Tibial artery (tissue), 4 donors: Measurements from ENCODE around the gene RNF31.
A peak's percentile ranks its signal among the peaks of the same experiment; 100 is the strongest.

Experiments
- DNase-seq, 2 donors: peaks; one replicate each; pipeline ENCODE4 v3.0.0-alpha.2; 2019
- H3K27ac ChIP-seq, 2 donors: fragments of 200-600 bp; sonication (generic) in 1 of 2; 1 replicate in 1 of 2; 2 replicates in 1 of 2; pipeline ENCODE4 v1.5.1; 2018 to 2019; ENCODE audit warnings: mild to moderate bottlenecking in 1 of 2
- H3K27me3 ChIP-seq, 2 donors: fragments of 200-600 bp; sonication (generic) in 1 of 2; one replicate each; pipeline versions ENCODE4 v1.5.1 to v1.6.0; 2016 to 2019
- H3K36me3 ChIP-seq, 3 donors: fragments of 200-600 bp; sonication (generic) in 2 of 3; one replicate each; pipeline ENCODE4 v1.5.1; 2016 to 2019; ENCODE audit warnings: mild to moderate bottlenecking in 2 of 3
- H3K4me1 ChIP-seq, 4 donors: fragments of 200-600 bp; sonication (generic) in 2 of 4; 1 replicate in 3 of 4; 2 replicates in 1 of 4; pipeline ENCODE4 v1.5.1; 2016 to 2019
- H3K4me3 ChIP-seq, 2 donors: fragments of 200-600 bp; sonication (generic) in 1 of 2; 1 replicate in 1 of 2; 2 replicates in 1 of 2; pipeline ENCODE4 v1.5.1; 2018 to 2019; ENCODE audit warnings: mild to moderate bottlenecking in 2 of 2
- H3K9me3 ChIP-seq, 3 donors: fragments of 200-600 bp; sonication (generic) in 1 of 3; one replicate each; pipeline ENCODE4 v1.5.1; 2016 to 2019
- intact Hi-C: fragments of 100-400 bp; cut with DNase I; formaldehyde crosslinking; loops from one replicate; pipeline ENCODE4 v1.15.0; 2023; ENCODE audit warnings: low total_unique reads
- TF ChIP-seq, protein P1 (sequence below), 2 experiments: fragments of 200-600 bp in 1 of 2; fragments of 450-650 bp in 1 of 2; IDR thresholded peaks; one replicate each; pipeline ENCODE4 v1.5.1; 2017 to 2019; ENCODE audit warnings: antibody characterized with exemption in 2 of 2, mild to moderate bottlenecking in 1 of 2, moderate library complexity in 1 of 2

RNF31 gene

DNA sequence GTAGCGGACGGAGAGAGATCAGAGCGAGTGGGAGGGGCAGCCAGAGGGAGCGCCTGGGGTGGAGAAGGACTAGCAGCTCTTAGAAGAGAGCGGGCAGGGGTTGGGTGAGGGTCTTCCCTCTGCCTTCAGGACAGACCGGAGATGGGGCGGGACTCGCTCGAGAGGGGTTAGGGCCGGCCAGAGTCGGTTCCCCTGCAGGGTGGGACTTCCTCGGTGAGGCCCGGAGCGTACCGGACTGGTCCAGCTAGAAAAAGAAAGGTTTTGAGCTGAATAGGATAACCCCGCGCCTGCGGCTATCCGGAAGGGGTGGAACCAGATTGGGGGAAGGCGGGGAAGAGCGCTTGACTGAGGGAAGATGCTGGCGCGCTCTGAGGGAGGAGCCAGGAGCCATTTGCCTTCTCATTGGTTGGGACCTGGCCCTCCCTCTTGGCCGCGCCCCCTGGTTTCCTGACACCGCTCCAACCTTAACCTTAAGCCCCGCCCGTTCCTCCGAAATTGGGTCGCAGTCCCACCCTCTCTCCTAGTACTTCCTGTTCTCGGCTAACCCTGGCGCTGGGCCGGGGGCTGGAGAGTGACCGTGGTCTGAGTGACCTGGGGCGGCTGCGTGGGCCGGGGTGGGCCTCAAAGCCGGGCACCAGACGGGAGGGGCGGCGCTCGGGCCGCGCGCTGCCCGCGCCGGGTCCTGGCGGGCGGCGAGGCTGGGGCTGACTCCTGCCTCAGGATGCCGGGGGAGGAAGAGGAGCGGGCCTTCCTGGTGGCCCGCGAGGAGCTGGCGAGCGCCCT lies at the start of gene RNF31:
TSS of gene RNF31 (plus strand) at position 521 of the 783 bp plus-strand sequence. CDS start at position 722, 201 bp downstream.
- Histone ChIP-seq H3K4me1 (peaks cover 12 to 33% (median 25%) of the 10 kb centered on the region in 4 donors), H3K27ac (peak within 1 kb of the TSS; percentile 86 to 87), H3K36me3 (peaks cover 29 to 37% (median 35%) of the 10 kb centered on the region in 3 donors), H3K27me3 (no peaks in the 10 kb centered on the region), H3K4me3 (peak within 1 kb of the TSS; percentile 79 to 92), H3K9me3 (no peaks in the 10 kb centered on the region)
- peak; percentile 99 for DNase-seq
- TF ChIP-seq, protein P1, sequence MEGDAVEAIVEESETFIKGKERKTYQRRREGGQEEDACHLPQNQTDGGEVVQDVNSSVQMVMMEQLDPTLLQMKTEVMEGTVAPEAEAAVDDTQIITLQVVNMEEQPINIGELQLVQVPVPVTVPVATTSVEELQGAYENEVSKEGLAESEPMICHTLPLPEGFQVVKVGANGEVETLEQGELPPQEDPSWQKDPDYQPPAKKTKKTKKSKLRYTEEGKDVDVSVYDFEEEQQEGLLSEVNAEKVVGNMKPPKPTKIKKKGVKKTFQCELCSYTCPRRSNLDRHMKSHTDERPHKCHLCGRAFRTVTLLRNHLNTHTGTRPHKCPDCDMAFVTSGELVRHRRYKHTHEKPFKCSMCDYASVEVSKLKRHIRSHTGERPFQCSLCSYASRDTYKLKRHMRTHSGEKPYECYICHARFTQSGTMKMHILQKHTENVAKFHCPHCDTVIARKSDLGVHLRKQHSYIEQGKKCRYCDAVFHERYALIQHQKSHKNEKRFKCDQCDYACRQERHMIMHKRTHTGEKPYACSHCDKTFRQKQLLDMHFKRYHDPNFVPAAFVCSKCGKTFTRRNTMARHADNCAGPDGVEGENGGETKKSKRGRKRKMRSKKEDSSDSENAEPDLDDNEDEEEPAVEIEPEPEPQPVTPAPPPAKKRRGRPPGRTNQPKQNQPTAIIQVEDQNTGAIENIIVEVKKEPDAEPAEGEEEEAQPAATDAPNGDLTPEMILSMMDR (IDR thresholded peaks at IDR 0.05), result no peak
- intact Hi-C loops, result loop anchor here (5.0 kb wide), 1 partner anchor 40 kb away; the partner anchor contains the start of gene IPO4

DNA sequence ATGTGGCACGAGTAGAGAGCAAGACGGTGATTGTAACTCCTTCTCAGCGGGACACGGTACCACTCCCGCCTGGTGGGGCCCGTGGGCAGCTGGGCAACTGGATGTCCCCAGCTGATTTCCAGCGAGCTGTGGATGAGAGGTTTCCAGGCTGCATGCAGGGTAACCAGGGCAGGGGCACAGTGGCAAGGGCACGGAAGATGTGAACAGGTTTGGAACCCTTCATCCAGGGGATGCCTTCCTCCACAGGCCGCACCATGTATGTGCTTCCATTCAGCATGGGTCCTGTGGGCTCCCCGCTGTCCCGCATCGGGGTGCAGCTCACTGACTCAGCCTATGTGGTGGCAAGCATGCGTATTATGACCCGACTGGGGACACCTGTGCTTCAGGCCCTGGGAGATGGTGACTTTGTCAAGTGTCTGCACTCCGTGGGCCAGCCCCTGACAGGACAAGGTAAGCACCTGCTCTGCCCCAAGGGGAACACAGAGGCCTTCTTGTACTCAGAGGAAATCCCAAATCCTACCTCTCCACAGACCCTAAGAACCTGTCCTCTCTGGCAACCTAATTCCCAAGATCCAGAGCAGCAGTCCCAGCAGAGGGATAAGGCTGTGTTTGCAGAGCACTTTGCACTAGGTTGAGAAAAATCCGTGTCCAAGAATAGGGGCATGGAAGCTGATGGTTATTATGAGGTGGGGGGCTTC lies 48.9 kb upstream of the RNF31 start:
- TF ChIP-seq, protein P1 (IDR thresholded peaks at IDR 0.05), result no peak
- Histone ChIP-seq H3K36me3 (peaks cover 0 to 41% (median 39%) of the 10 kb centered on the region in 3 donors), H3K27me3 (no peaks in the 10 kb centered on the region), H3K9me3 (no peaks in the 10 kb centered on the region), H3K27ac (no peak overlapping the region), H3K4me1 (peaks cover 0 to 18% (median 15%) of the 10 kb centered on the region in 4 donors), H3K4me3 (no peak overlapping the region)
- DNase-seq, result no peak
- intact Hi-C loops, result no loop called here

DNA sequence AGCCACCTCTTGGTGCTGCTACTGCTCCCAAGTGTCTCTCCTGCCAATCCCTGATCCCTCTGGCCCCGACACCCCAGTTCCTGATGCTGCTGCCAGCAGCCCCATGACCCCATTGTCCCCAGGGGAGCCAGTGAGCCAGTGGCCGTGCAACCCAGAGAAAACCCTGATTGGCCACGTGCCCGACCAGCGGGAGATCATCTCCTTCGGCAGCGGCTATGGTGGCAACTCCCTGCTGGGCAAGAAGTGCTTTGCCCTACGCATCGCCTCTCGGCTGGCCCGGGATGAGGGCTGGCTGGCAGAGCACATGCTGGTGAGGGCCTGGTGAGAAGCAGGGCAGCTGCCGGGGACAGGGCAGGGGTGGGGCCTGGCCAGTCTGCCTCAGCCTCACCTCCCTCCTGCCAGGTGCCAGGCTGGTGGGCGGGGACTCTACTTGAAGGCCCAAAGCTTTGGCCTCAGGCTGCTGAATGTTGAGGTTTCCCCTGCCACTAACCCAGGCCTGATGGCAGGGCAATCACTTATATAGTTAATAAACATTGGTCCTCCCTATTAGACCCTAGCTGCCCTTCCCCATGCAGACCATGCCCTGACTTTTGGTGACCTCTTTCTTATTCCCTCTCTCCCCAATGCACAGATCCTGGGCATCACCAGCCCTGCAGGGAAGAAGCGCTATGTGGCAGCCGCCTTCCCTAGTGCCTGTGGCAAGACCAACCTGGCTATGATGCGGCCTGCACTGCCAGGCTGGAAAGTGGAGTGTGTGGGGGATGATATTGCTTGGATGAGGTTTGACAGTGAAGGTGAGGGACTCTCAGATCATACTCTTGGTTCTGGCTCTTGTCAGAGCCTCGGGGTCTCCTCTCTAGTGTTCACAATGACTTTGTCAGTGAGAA lies 48.1 kb upstream of the RNF31 start:
- H3K27me3 ChIP-seq, result no peaks in the 10 kb centered on the region
- intact Hi-C loops, result no loop called here
- no peaks in the 10 kb centered on the region for H3K9me3 ChIP-seq
- TF ChIP-seq, protein P1 (IDR thresholded peaks at IDR 0.05), result no peak
- H3K36me3 ChIP-seq, result peaks cover 0 to 47% (median 46%) of the 10 kb centered on the region in 3 donors
- H3K4me3 ChIP-seq, result no peak overlapping the region
- no peak overlapping the region for H3K27ac ChIP-seq
- peaks cover 0 to 12% (median 10%) of the 10 kb centered on the region in 4 donors for H3K4me1 ChIP-seq
- no peak for DNase-seq

GRCh38 chr14:24100197-24100981 lies 46.9 kb upstream of the RNF31 start:
- H3K9me3 ChIP-seq, result no peaks in the 10 kb centered on the region
- H3K27ac ChIP-seq, result no peak overlapping the region
- H3K4me1 ChIP-seq, result peaks cover 0 to 5% (median 4%) of the 10 kb centered on the region in 4 donors
- peaks cover 0 to 49% (median 46%) of the 10 kb centered on the region in 3 donors for H3K36me3 ChIP-seq
- no peak overlapping the region for H3K4me3 ChIP-seq
- intact Hi-C loops, result no loop called here
- DNase-seq, result no peak
- H3K27me3 ChIP-seq, result no peaks in the 10 kb centered on the region
- TF ChIP-seq, protein P1 (IDR thresholded peaks at IDR 0.05), result no peak
